Measurements from ENCODE around the gene TRA2A.
A peak's percentile ranks its signal among the peaks of the same experiment; 100 is the strongest.

Gene TRA2A

DNA sequence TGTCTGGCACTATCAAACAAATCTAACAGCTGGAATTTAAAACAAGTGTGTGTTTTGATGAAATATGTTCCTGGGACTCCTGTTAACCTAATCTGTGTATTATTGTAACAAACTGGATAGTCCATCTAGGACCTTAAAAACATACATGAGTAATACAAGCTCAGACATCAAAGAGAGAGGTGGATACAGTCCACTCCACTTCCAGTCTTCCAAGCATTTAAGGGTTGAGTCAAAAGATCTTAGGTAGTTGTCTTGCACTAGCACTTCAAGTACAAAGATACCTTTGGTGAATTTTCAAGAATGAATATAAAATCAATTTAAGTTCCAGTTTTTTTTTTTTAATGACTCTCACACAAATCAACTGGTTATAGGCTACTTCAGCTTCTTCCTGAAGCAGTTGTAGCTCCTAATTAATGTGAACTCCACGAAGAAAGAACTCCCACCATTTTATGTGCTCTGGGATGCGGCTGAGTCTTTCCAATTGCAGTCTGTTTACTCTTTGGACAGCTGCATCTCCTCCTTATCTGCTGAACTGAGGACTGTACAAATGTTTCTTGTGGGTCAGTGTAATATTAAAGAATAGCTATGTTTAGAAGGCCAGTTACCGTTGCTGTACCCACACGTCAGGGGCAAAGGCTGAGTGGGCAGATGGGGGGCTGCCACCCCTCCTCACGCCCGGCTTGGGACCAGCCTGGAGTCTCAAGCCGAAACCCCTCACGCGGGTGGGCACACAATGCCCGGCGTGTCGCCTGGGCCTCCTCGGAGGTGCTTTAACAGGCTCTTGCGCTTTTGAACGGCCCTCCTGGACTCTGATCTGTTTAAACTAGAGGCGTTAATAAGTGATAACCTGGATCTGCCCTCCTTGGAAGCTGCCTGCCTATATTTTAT, 58.6 kb downstream of the TRA2A start:
- in situ Hi-C loops (cut with MboI; ENCODE audit: low pct_unique_long_range_greater_than_20kb, low sequenced_read_pairs) = no loop called here
- peak; percentile 45 for DNase-seq

GRCh38 chr7:23472556-23472955, 59.2 kb downstream of the TRA2A start:
- in situ Hi-C loops (cut with MboI; ENCODE audit: low pct_unique_long_range_greater_than_20kb, low sequenced_read_pairs) = no loop called here
- DNase-seq = no peak

GRCh38 chr7:23472046-23472445, 59.7 kb downstream of the TRA2A start:
- DNase-seq = peak; percentile 63
- in situ Hi-C loops (cut with MboI; ENCODE audit: low pct_unique_long_range_greater_than_20kb, low sequenced_read_pairs) = no loop called here

GRCh38 chr7:23471106-23471859, 60.5 kb downstream of the TRA2A start:
- in situ Hi-C loops (cut with MboI; ENCODE audit: low pct_unique_long_range_greater_than_20kb, low sequenced_read_pairs) = no loop called here

DNA sequence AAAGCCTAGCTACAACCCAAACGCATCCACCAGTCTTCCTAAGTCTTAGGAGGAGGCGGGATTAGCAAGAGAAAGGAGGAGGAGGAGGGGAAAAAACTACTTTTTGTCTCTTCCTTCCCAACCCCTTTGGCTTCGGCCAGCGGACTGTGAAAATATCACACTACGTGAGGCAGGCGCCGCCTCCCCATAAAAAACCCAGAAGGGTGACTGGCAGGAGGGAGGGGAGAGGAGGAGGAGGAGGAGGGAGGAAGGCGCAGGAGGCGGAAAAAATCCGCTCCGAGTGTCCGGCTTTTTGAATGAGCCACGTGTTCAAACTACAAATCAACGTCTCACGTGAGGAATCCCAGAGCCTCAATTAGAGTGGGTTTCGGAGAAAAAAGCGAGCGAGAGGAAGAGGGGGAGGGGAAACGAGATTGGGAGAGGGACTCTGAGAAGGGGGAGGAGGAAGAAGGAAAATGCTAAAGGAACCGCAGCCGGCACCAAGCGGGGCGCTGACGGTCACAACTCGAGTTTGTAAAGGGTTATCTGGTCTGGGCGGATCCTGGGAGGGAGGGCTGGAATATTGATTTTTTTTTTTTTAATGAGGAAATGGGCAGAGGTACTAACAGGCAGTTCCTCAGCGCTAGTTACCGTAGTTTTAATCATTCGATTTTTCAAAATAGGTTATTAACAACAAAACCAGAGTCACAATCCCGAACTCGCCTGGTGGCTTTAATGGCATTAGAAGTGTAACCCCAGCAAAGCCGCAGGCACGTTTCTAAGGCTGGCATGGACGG, 61.3 kb downstream of the TRA2A start, which contains the start of gene IGF2BP3:
Gene IGF2BP3, minus strand, starts transcription at position 162 of the 776 bp plus-strand sequence. CDS start 381 bp downstream, outside the sequence.
- DNase-seq = peak; percentile 100
- in situ Hi-C loops (cut with MboI; ENCODE audit: low pct_unique_long_range_greater_than_20kb, low sequenced_read_pairs) = no loop called here

More at GRCh38 chr7:23471106-23471859, 60.5 kb downstream of the TRA2A start:
- DNase-seq = peak; percentile 85

DNA sequence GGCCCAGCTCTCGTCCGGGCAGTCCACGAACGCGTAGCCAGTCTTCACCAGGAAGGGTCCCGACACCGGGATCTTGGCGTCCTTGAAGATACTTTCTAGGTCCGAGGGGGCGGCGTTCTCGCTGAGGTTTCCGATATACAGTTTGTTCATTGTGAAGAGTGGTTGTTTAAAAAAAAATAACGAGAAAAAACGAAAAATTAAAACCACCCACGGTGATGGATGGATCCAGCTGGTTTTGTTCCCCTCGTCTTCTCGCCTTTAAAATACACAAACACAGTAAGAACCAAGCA, 61.9 kb downstream of the TRA2A start:
- DNase-seq = no peak
- in situ Hi-C loops (cut with MboI; ENCODE audit: low pct_unique_long_range_greater_than_20kb, low sequenced_read_pairs) = no loop called here

DNA sequence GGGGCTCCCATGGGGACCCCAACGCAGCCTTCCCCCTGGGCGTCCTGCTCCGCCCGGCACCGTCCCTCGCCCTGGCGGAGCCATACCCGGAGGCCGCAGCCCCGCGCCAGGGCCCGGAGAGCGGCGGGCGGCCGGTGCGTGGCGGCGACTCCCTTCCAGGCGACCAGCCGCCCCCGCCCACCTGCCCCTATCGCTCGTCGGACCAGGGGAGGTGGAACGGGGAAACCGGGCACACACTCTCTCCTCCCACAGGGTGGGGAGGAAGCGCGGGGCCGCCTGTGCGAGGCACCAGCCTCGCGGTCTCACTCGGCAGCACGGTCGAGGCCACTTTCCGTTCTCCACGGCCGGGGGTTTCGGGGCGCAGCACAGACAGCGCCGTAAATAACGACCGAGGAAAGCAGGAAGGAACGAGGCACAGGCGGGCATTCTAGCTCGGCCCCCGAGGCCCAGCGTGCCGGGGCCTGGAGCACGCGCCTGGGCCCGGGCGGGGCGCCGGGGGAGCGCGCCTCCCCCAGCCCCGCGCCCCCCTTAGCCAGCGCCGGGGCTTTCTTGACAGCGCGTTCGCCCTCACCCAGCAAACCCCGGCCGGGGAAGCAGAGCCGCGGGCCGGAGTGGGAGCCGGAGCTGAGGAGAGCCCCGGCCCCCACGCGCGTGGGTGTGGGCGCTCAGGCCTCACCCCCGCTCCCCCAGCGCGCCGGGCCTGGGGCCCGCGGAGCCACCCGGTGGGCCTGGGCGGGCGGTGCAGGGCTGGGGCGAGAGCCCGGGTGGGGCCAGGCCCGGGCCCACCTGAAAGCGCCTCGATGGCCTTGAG, 62.4 kb downstream of the TRA2A start:
- peak; percentile 49 for DNase-seq
- in situ Hi-C loops (cut with MboI; ENCODE audit: low pct_unique_long_range_greater_than_20kb, low sequenced_read_pairs) = no loop called here

DNA sequence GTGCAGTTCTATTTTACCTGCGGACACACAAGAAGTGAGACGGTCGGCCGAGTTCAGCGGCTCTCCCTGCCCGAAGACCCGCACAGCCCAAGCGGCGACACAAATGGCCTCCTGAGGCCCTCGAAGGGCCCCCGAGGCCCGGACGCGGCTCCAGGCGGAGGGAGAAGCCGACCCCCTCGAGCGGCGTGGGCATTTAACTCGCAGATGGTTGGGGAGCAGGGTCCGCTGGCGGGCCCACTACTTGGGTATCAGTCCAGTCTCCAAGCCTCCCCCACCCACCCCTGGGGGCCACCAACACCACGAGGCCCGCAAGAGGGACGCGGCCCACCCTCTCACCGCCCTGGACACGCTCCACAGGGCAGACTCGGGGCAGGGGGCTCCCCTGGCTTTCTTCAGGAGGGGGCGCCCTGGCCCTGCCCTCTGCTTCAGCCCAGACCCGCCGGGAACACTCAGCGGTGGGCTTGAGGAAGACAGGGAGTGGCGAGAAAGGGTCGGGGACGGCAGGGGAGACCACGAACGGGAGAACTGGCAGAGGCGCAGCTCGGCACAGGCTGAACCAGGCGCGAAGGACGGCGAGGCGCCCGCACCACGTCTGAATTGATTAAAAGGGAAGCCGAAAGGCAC, 63.1 kb downstream of the TRA2A start:
- in situ Hi-C loops (cut with MboI; ENCODE audit: low pct_unique_long_range_greater_than_20kb, low sequenced_read_pairs) = no loop called here

DNA sequence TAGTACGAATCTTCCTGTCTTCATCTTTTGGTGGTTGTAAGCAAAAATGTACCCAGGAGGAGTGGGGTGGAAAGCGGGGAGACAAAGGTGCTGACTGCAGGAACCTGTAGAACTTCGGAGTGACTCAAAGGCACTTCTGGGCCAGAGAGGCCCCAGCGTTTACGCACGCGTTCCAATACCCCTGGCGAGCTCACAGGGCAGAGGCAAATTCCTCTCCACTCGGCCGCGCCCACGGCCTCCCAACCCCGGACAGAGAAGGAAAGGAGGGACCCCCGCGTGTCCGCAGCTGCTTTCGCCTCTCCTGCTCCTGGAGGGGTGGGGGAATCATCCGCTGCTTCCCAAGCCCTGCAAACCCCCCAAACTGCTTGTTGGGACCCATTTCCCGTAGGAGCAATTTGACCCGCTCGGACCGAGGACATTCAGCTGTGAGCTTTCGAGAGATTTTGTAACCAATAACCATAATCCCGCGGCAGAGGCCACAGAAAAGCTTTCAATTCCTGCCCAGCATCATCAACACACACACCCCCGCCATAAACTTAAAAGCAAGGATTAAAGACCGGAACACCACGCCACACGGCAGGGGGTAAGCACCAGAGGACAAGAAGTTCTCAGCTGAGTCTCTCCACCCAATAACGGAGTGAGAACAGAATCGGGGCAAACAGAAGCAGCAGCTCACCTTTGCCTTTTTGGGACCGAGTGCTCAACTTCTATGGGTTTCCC, 63.8 kb downstream of the TRA2A start:
- DNase-seq = peak; percentile 73

More for the DNA sequence above, 63.1 kb downstream of the TRA2A start:
- peak; percentile 48 for DNase-seq

GRCh38 chr7:23467291-23467805, 64.4 kb downstream of the TRA2A start:
- DNase-seq = peak; percentile 41
- in situ Hi-C loops (cut with MboI; ENCODE audit: low pct_unique_long_range_greater_than_20kb, low sequenced_read_pairs) = no loop called here

More for the DNA sequence above, 63.8 kb downstream of the TRA2A start:
- in situ Hi-C loops (cut with MboI; ENCODE audit: low pct_unique_long_range_greater_than_20kb, low sequenced_read_pairs) = no loop called here

DNA sequence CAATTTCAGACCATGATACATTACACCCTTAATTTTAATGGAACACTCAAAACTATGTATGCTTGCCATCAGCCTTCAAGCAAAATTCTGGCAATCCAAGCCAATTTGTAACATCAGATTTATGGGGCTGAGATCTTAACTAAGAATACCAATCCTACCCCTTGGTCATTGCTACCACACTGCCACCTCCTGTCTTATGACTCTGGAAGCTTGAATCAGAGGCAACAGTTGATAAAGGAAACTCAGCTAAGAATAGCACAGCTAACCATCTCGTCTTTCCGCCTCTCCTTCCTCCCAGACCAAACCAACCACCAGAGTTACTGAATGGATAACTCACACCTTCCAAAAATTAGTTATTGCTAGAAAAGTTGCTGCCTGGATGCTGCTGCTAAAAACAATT, 68.9 kb downstream of the TRA2A start:
- DNase-seq = peak; percentile 86

GRCh38 chr7:23458044-23458443, 73.7 kb downstream of the TRA2A start:
- no peak for DNase-seq
- in situ Hi-C loops (cut with MboI; ENCODE audit: low pct_unique_long_range_greater_than_20kb, low sequenced_read_pairs) = no loop called here

More for the DNA sequence above, 68.9 kb downstream of the TRA2A start:
- in situ Hi-C loops (cut with MboI; ENCODE audit: low pct_unique_long_range_greater_than_20kb, low sequenced_read_pairs) = no loop called here

DNA sequence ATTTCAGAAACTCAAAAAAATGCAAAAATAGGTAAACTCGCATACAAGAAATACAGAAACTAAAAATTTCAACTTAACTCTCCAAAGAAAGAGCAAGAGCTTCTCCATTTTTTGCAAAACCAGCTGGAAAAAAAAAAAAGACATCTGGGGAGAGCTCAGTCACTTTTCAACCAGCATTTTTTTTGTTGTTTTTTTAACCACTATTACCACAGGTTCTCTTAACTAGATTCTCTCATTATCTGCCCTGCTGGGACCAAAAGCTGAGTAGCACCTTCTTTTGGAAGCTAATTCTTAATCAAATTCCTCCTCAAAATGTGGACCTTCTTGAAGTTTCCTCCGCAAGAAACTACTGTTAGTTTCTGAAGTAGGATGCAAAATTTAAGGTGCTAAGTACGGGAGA, 75.7 kb downstream of the TRA2A start:
- DNase-seq = no peak
- in situ Hi-C loops (cut with MboI; ENCODE audit: low pct_unique_long_range_greater_than_20kb, low sequenced_read_pairs) = no loop called here

- no peak for DNase-seq
- in situ Hi-C loops (cut with MboI; ENCODE audit: low pct_unique_long_range_greater_than_20kb, low sequenced_read_pairs) = no loop called here
Observed at GRCh38 chr7:23454881-23455526, 76.8 kb downstream of the TRA2A start.
